ENCODE results near the gene PXN.

GRCh38 chr12:120190386-120190785 lies 75.1 kb downstream of the PXN start:
- TF ChIP-seq POLR2A (IDR thresholded peaks at IDR 0.05; ENCODE audit: low read depth, low read length), result no peak
- no peak for TF ChIP-seq TAF1 (IDR thresholded peaks at IDR 0.05; ENCODE audit: borderline replicate concordance, low read depth, low read length)
